ENCODE data around the gene ST6GAL1. TPM values are rescaled to one million over a fixed set of nuclear protein-coding genes. Genes with fewer than 3 reads are reported as not detected.

Gene ST6GAL1
- total RNA-seq, 1 experiment from 2014 or later: 15.6 TPM

DNA sequence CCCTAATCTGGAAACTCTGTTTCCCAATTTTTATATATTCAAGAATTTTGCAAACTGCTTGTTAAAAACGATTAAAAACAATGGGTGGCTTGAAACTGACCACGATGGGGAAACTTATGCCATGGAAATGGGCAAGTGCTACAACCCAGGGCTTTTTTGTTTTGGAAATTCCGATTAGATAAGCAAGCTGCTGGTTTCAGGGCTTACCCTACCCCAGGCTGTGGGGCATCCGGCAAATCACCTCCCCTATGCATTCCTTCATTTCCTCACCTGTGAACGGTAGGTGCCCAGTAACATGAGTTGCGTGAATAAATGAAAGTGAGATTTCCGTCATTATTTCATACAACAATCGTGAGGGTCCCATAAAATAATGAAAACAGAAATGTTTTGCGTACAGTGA, 34.3 kb downstream of the ST6GAL1 start (continued):
- TF ChIP-seq EZH2phosphoT487 (IDR thresholded peaks at IDR 0.05; ENCODE audit: borderline replicate concordance): no peak
- TF ChIP-seq POLR2A (IDR thresholded peaks at IDR 0.05; ENCODE audit: borderline replicate concordance, extremely low read depth, insufficient read depth, insufficient read length): no peak
- TF ChIP-seq CBX3 (IDR thresholded peaks at IDR 0.05; ENCODE audit: low read depth): no peak

GRCh38 chr3:186965141-186965879, 35.0 kb downstream of the ST6GAL1 start:
- POLR2A ChIA-PET: no interaction called here
- no peaks in the 10 kb centered on the region for H3K9me3 ChIP-seq (ENCODE audit: control insufficient read depth in 1 of 2, insufficient read depth in 1 of 2, low read depth in 1 of 2, low read length in 2 of 2)
- DNase-seq (ENCODE audit: low read depth, low spot score): no peak
- ATAC-seq: no peak
- H3K4me3 ChIP-seq (replicated peaks in 1 of 2; ENCODE audit: low read depth in 1 of 2, low read length in 2 of 2): no peak overlapping the region
- H3K4me2 ChIP-seq (ENCODE audit: low read length): no peak overlapping the region
- no peaks in the 10 kb centered on the region for H3K27me3 ChIP-seq (ENCODE audit: insufficient read depth, low read length)
- no peak overlapping the region for H2AFZ ChIP-seq (ENCODE audit: low read depth, low read length, poor library complexity, severe bottlenecking)
- H3K36me3 ChIP-seq (ENCODE audit: control insufficient read depth in 1 of 2, insufficient read depth in 2 of 2, low read length in 2 of 2): no peaks in the 10 kb centered on the region
- BruUV-seq (replicated peaks): no TSS peak
- intact Hi-C loops (cut with micrococcal nuclease): no loop called here
- H3K79me2 ChIP-seq (ENCODE audit: insufficient read depth, low read length): no peaks in the 10 kb centered on the region
- no peaks in the 10 kb centered on the region for H3K9me2 ChIP-seq (ENCODE audit: insufficient read depth)
- H4K20me1 ChIP-seq (ENCODE audit: insufficient read depth): no peaks in the 10 kb centered on the region
- H3K9ac ChIP-seq (ENCODE audit: low read length): no peak overlapping the region
- CTCF ChIA-PET: no interaction called here
- no peak overlapping the region for H3K27ac ChIP-seq (ENCODE audit: low read depth, low read length)
- H3K4me1 ChIP-seq (ENCODE audit: control insufficient read depth in 1 of 2, insufficient read depth in 2 of 2, low read length in 2 of 2): no peaks in the 10 kb centered on the region
- RAD21 ChIA-PET (ENCODE audit: low non-redundant PET in 1 of 2, low total read pairs in 2 of 2, uncharacterized antibody in 2 of 2, unreplicated experiment in 2 of 2): no interaction called here
- TF ChIP-seq CEBPB (IDR thresholded peaks at IDR 0.05; ENCODE audit: low read depth): no peak
- TF ChIP-seq EZH2 (IDR thresholded peaks at IDR 0.05): no peak
- TF ChIP-seq FOSL1 (IDR thresholded peaks at IDR 0.05; ENCODE audit: low read depth): no peak
- TF ChIP-seq ZBTB33 (IDR thresholded peaks at IDR 0.05; ENCODE audit: extremely low read depth, insufficient replicate concordance, low read length): no peak
- TF ChIP-seq, protein P1, sequence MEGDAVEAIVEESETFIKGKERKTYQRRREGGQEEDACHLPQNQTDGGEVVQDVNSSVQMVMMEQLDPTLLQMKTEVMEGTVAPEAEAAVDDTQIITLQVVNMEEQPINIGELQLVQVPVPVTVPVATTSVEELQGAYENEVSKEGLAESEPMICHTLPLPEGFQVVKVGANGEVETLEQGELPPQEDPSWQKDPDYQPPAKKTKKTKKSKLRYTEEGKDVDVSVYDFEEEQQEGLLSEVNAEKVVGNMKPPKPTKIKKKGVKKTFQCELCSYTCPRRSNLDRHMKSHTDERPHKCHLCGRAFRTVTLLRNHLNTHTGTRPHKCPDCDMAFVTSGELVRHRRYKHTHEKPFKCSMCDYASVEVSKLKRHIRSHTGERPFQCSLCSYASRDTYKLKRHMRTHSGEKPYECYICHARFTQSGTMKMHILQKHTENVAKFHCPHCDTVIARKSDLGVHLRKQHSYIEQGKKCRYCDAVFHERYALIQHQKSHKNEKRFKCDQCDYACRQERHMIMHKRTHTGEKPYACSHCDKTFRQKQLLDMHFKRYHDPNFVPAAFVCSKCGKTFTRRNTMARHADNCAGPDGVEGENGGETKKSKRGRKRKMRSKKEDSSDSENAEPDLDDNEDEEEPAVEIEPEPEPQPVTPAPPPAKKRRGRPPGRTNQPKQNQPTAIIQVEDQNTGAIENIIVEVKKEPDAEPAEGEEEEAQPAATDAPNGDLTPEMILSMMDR (IDR thresholded peaks at IDR 0.05 in 2 of 3, conservative IDR thresholded peaks at IDR 0.05 in 1 of 3; ENCODE audit: borderline replicate concordance in 1 of 3, insufficient read depth in 1 of 3, low read depth in 2 of 3, low read length in 2 of 3): no peak
- no peak for TF ChIP-seq EGR1 (IDR thresholded peaks at IDR 0.05; ENCODE audit: low read depth)
- TF ChIP-seq SP1 (IDR thresholded peaks at IDR 0.05; ENCODE audit: low read depth): no peak

Measured in HCT116 (cell line).